ENCODE measurements around the gene SACM1L.
"Not testable (repeated sequence)": the region's sequence is repeated elsewhere in the genome, so short reads cannot be mapped to it uniquely, and the experiment has no call there.

The SACM1L gene

GRCh38 chr3:45746165-45746776 is 57.1 kb downstream of the SACM1L start:
- Histone ChIP-seq H3K4me3 (ENCODE audit: low read depth in 1 of 2, low read length in 1 of 2) (no peak overlapping the region), H3K36me3 (peaks cover 70% of the 10 kb centered on the region), H3K4me1 (ENCODE audit: control insufficient read depth in 1 of 2, insufficient read depth in 1 of 2, low read depth in 1 of 2, low read length in 1 of 2) (peaks cover 5 to 7% of the 10 kb centered on the region in 2 experiments), H3K27me3 (no peaks in the 10 kb centered on the region), H3K27ac (no peak overlapping the region), H3K9me3 (no peaks in the 10 kb centered on the region)
- TF ChIP-seq, protein P1, sequence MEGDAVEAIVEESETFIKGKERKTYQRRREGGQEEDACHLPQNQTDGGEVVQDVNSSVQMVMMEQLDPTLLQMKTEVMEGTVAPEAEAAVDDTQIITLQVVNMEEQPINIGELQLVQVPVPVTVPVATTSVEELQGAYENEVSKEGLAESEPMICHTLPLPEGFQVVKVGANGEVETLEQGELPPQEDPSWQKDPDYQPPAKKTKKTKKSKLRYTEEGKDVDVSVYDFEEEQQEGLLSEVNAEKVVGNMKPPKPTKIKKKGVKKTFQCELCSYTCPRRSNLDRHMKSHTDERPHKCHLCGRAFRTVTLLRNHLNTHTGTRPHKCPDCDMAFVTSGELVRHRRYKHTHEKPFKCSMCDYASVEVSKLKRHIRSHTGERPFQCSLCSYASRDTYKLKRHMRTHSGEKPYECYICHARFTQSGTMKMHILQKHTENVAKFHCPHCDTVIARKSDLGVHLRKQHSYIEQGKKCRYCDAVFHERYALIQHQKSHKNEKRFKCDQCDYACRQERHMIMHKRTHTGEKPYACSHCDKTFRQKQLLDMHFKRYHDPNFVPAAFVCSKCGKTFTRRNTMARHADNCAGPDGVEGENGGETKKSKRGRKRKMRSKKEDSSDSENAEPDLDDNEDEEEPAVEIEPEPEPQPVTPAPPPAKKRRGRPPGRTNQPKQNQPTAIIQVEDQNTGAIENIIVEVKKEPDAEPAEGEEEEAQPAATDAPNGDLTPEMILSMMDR (IDR thresholded peaks at IDR 0.05) = no peak

DNA sequence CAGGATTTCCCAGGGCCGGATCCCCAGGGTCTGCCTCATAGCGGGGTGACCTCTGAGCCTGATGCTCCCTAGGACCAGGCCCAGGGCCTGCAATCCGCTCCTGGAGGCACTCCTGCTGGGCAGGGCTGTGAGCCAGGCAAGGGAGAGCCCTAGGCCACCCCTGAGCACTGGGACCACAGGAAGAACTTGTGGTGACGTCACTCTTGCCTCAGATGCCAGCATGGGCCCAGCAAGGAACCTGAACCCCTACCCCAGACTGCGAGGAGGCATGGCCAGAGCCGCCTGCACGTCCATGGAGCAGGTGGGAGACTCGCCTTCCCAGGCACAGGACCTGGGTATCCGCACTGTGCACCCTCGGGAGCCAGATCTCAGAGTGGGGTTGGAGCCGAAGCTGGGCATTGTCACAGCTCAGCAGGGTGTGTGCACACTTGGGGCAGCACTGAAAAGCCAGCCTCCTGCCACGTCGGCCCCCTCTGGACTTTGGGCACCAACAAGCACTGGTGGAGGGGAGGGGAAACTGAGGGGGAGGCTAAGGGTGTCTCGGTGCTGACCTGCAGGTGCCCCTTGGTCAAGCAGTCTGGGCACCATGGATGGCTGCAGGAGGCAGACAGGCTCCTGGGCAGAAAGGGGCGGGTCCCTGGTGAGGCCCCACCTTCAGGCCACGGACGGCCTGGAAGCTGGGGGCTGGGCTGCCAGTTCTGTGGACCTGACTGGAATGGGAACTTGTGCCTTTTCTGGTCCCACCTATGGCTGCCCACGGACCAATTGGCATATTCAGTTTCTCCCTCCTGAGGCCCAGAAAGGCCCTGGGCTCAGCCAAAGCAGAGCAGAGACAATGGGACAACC is 57.8 kb downstream of the SACM1L start:
- H3K27me3 ChIP-seq = no peaks in the 10 kb centered on the region
- H3K4me1 ChIP-seq (ENCODE audit: control insufficient read depth in 1 of 2, insufficient read depth in 1 of 2, low read depth in 1 of 2, low read length in 1 of 2) = peaks cover 0 to under 1% of the 10 kb centered on the region in 2 experiments
- H3K9me3 ChIP-seq = no peaks in the 10 kb centered on the region
- H3K27ac ChIP-seq = no peak overlapping the region
- H3K36me3 ChIP-seq = peaks cover 63% of the 10 kb centered on the region
- no peak overlapping the region for H3K4me3 ChIP-seq (ENCODE audit: low read depth in 1 of 2, low read length in 1 of 2)
- TF ChIP-seq, protein P1 (IDR thresholded peaks at IDR 0.05) = no peak

DNA sequence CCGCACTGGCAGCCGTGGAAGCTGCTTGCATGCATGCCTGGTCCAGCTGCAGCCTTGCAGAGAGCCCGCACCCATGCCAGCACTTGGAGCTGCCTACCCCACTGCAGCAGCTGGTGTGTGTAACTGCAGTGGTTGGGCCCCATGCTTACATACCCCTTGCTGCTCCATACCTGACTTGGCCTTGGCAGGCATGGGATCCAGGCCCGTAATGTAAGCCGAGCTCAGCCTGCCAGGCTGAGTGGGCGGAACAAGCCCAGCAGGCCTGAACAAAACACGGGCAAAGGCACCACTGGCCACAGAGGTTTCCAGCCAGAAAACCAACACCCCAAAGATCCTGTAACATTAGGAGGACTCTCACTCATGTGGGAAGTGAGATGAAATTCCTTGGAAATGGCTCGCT is 58.9 kb downstream of the SACM1L start:
- Histone ChIP-seq H3K9me3 (no peaks in the 10 kb centered on the region), H3K27ac (no peak overlapping the region), H3K4me3 (ENCODE audit: low read depth in 1 of 2, low read length in 1 of 2) (no peak overlapping the region), H3K4me1 (ENCODE audit: control insufficient read depth in 1 of 2, insufficient read depth in 1 of 2, low read depth in 1 of 2, low read length in 1 of 2) (no peaks in the 10 kb centered on the region), H3K36me3 (peaks cover 52% of the 10 kb centered on the region), H3K27me3 (no peaks in the 10 kb centered on the region)
- TF ChIP-seq, protein P1 (IDR thresholded peaks at IDR 0.05) = no peak

- H3K4me1 ChIP-seq (ENCODE audit: control insufficient read depth in 1 of 2, insufficient read depth in 1 of 2, low read depth in 1 of 2, low read length in 1 of 2); H3K4me3 ChIP-seq (ENCODE audit: low read depth in 1 of 2, low read length in 1 of 2); H3K9me3 ChIP-seq; H3K27me3 ChIP-seq; H3K27ac ChIP-seq: not testable (repeated sequence)
- H3K36me3 ChIP-seq = peaks cover 41% of the 10 kb centered on the region
These were observed 59.9 kb downstream of the SACM1L start for GRCh38 chr3:45749036-45749600.

DNA sequence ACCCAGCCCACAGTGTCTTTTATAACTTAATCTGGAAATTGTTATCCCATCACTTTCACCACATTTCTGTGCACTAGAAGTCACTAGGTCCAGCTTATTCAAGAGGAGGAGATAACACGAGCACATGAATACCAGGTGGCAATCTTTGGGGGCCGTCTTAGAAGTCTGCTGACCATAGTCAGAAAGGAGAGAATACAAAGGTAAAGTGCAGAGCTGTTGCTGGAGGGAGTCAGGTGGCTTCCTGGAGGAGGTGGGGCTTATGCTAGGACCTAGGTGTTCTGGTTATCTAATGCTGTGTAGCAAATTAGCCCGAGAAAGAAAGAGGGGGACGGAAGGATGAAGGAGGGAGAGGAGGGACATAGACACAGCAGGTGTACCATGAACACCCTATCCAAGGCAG is 60.7 kb downstream of the SACM1L start:
- Histone ChIP-seq H3K27me3 (no peaks in the 10 kb centered on the region), H3K4me3 (ENCODE audit: low read depth in 1 of 2, low read length in 1 of 2) (no peak overlapping the region), H3K4me1 (ENCODE audit: control insufficient read depth in 1 of 2, insufficient read depth in 1 of 2, low read depth in 1 of 2, low read length in 1 of 2) (no peaks in the 10 kb centered on the region), H3K27ac (no peak overlapping the region), H3K9me3 (no peaks in the 10 kb centered on the region), H3K36me3 (peaks cover 34% of the 10 kb centered on the region)
- TF ChIP-seq, protein P1 (IDR thresholded peaks at IDR 0.05) = no peak
